ENCODE data around the gene PLXNA4. TPM values are rescaled to one million over a fixed set of nuclear protein-coding genes. Genes with fewer than 3 reads are reported as not detected.

The PLXNA4 gene
- total and polyA plus RNA-seq, 4 donors, result 0.04 to 1.1 (median 0.41) TPM

GRCh38 chr7:132430861-132431822 is 145.1 kb downstream of the PLXNA4 start (continued):
- TF ChIP-seq RAD21 (IDR thresholded peaks at IDR 0.05) (no peak), JUND (IDR thresholded peaks at IDR 0.05) (no peak), CTCF (IDR thresholded peaks at IDR 0.05; ENCODE audit: low read depth, low read length, missing input control) (no peak)

GRCh38 chr7:132430041-132430855 is 146.0 kb downstream of the PLXNA4 start:
- no peak for DNase-seq (ENCODE audit: low spot score)
- Histone ChIP-seq H3K4me3 (ENCODE audit: low read depth in 1 of 3, low read length in 3 of 3) (no peak overlapping the region), H3K4me1 (ENCODE audit: control insufficient read depth in 4 of 4, insufficient read depth in 4 of 4, low read length in 3 of 4) (peaks cover 0 to 27% (median 21%) of the 10 kb centered on the region in 4 donors), H3K27me3 (ENCODE audit: control insufficient read depth in 4 of 4, insufficient read depth in 4 of 4, low read length in 3 of 4) (no peaks in the 10 kb centered on the region), H3K27ac (ENCODE audit: low read depth in 1 of 2, low read length in 2 of 2) (no peak overlapping the region), H3K36me3 (ENCODE audit: control insufficient read depth in 4 of 4, insufficient read depth in 3 of 4, low read depth in 1 of 4, low read length in 3 of 4) (no peaks in the 10 kb centered on the region), H3K9me3 (ENCODE audit: control insufficient read depth in 4 of 4, low read length in 3 of 4) (no peaks in the 10 kb centered on the region), H3K9ac (ENCODE audit: low read depth in 1 of 2, low read length in 2 of 2) (no peak overlapping the region)
- TF ChIP-seq HNF4G (IDR thresholded peaks at IDR 0.05) (no peak), REST (IDR thresholded peaks at IDR 0.05) (no peak), RAD21 (IDR thresholded peaks at IDR 0.05) (no peak)
- 91% methylated on average over 4 of the region's 4 CpGs for WGBS

- 93% methylated on average over 1 of the region's 1 CpG for WGBS
- H3K36me3 ChIP-seq (ENCODE audit: control insufficient read depth in 4 of 4, insufficient read depth in 3 of 4, low read depth in 1 of 4, low read length in 3 of 4), result no peaks in the 10 kb centered on the region
- no peaks in the 10 kb centered on the region for H3K9me3 ChIP-seq (ENCODE audit: control insufficient read depth in 4 of 4, low read length in 3 of 4)
- no peak for DNase-seq (ENCODE audit: low spot score)
- no peaks in the 10 kb centered on the region for H3K27me3 ChIP-seq (ENCODE audit: control insufficient read depth in 4 of 4, insufficient read depth in 4 of 4, low read length in 3 of 4)
- TF ChIP-seq HNF4A (conservative IDR thresholded peaks at IDR 0.05) (no peak), HNF4G (IDR thresholded peaks at IDR 0.05) (no peak), EGR1 (IDR thresholded peaks at IDR 0.05; ENCODE audit: low read depth in 2 of 2) (no peak), JUND (IDR thresholded peaks at IDR 0.05) (no peak), GABPA (IDR thresholded peaks at IDR 0.05 in 1 of 2, conservative IDR thresholded peaks at IDR 0.05 in 1 of 2) (no peak), FOXA1 (IDR thresholded peaks at IDR 0.05) (no peak), TAF1 (conservative IDR thresholded peaks at IDR 0.05) (no peak), RAD21 (IDR thresholded peaks at IDR 0.05) (no peak), YY1 (IDR thresholded peaks at IDR 0.05) (no peak), RXRA (IDR thresholded peaks at IDR 0.05) (no peak), CTCF (IDR thresholded peaks at IDR 0.05; ENCODE audit: low read depth, low read length, missing input control) (no peak), NR2F2 (IDR thresholded peaks at IDR 0.05) (no peak), SP1 (IDR thresholded peaks at IDR 0.05) (no peak), ZBTB33 (IDR thresholded peaks at IDR 0.05) (no peak)
- peaks cover 1 to 34% (median 30%) of the 10 kb centered on the region in 4 donors for H3K4me1 ChIP-seq (ENCODE audit: control insufficient read depth in 4 of 4, insufficient read depth in 4 of 4, low read length in 3 of 4)
- no peak overlapping the region for H3K9ac ChIP-seq (ENCODE audit: low read depth in 1 of 2, low read length in 2 of 2)
- H3K27ac ChIP-seq (ENCODE audit: low read depth in 1 of 2, low read length in 2 of 2), result no peak overlapping the region
- H3K4me3 ChIP-seq (ENCODE audit: low read depth in 1 of 3, low read length in 3 of 3), result no peak overlapping the region
Observed at GRCh38 chr7:132429181-132429580, 147.1 kb downstream of the PLXNA4 start.
